OCI-LY7 (cell line): ENCODE measurements around the gene THSD7A.

Experiments used
- CTCF ChIP-seq: fragments of 200-600 bp; sonication (generic); conservative IDR thresholded peaks from 2 replicates; pipeline ENCODE4 v1.5.1; 2014; ENCODE audit warnings: mild to moderate bottlenecking, antibody characterized with exemption, low read length, moderate library complexity, mixed read lengths
- EZH2phosphoT487 ChIP-seq: fragments of 200-600 bp; sonication (generic); IDR thresholded peaks from 2 replicates; pipeline ENCODE4 v1.6.1; 2018; ENCODE audit warnings: low read depth, borderline replicate concordance, mild to moderate bottlenecking, mixed run types, antibody characterized with exemption, low read length, moderate library complexity, mixed read lengths

- TF ChIP-seq CTCF: no peak
- no peak for TF ChIP-seq EZH2phosphoT487
Measured at GRCh38 chr7:11437994-11438393, 394.0 kb downstream of the THSD7A start.
